RWPE2 (cell line): ENCODE data around the gene ARSG.

ENCODE experiments used
- ATAC-seq: fragments of 200-7000 bp; cut with Tn5 transposase; 3 replicates; pipeline ENCODE4 v1.9.1; 2021; ENCODE audit warnings: low read depth
- DNase-seq: peaks from one replicate; pipeline ENCODE4 v3.0.0-alpha.2; 2020; ENCODE audit warnings: low spot score
- H3K27ac ChIP-seq: fragments of 450-650 bp; 2 replicates; pipeline ENCODE4 v1.5.1; 2017; ENCODE audit warnings: mild to moderate bottlenecking; ENCODE audit not compliant: poor library complexity, severe bottlenecking
- H3K27me3 ChIP-seq: fragments of 250-450 bp; sonication (Bioruptor Pico); 2 replicates; pipeline ENCODE4 v1.5.1; 2021; ENCODE audit warnings: mild to moderate bottlenecking, moderate library complexity; ENCODE audit not compliant: insufficient read depth, poor library complexity, severe bottlenecking
- H3K36me3 ChIP-seq: fragments of 250-450 bp; sonication (Bioruptor Pico); 2 replicates; pipeline ENCODE4 v1.5.1; 2020; ENCODE audit warnings: low read depth, mild to moderate bottlenecking, moderate library complexity
- H3K4me1 ChIP-seq: fragments of 250-450 bp; sonication (Bioruptor Pico); 2 replicates; pipeline ENCODE4 v1.5.1; 2021; ENCODE audit warnings: mild to moderate bottlenecking, moderate library complexity; ENCODE audit not compliant: insufficient read depth, poor library complexity, severe bottlenecking
- H3K4me3 ChIP-seq: fragments of 250-450 bp; sonication (Bioruptor Pico); 2 replicates; pipeline ENCODE4 v1.5.1; 2021; ENCODE audit warnings: mild to moderate bottlenecking, moderate library complexity; ENCODE audit not compliant: severe bottlenecking
- H3K9me3 ChIP-seq: fragments of 250-450 bp; sonication (Bioruptor Pico); 2 replicates; pipeline ENCODE4 v1.5.1; 2021; ENCODE audit warnings: mild to moderate bottlenecking, moderate library complexity; ENCODE audit not compliant: severe bottlenecking
- CTCF ChIP-seq: fragments of 450-650 bp; IDR thresholded peaks from one replicate; pipeline ENCODE4 v1.5.1; 2017; ENCODE audit warnings: mild to moderate bottlenecking, moderate library complexity; ENCODE audit not compliant: poor library complexity, severe bottlenecking

Gene ARSG

GRCh38 chr17:68441070-68441770, 149.9 kb downstream of the ARSG start:
- DNase-seq (no peak), ATAC-seq (no peak)
- no peak overlapping the region for H3K27ac ChIP-seq
- H3K4me3 ChIP-seq, result no peak overlapping the region
- H3K36me3 ChIP-seq, result peaks cover 22% of the 10 kb centered on the region
- H3K4me1 ChIP-seq, result no peaks in the 10 kb centered on the region
- H3K9me3 ChIP-seq, result no peaks in the 10 kb centered on the region
- no peaks in the 10 kb centered on the region for H3K27me3 ChIP-seq
- TF ChIP-seq CTCF, result no peak

GRCh38 chr17:68443972-68444464, 152.7 kb downstream of the ARSG start:
- no peaks in the 10 kb centered on the region for H3K9me3 ChIP-seq
- H3K27me3 ChIP-seq, result no peaks in the 10 kb centered on the region
- DNase-seq (no peak), ATAC-seq (no peak)
- peaks cover 33% of the 10 kb centered on the region for H3K36me3 ChIP-seq
- no peak overlapping the region for H3K27ac ChIP-seq
- no peaks in the 10 kb centered on the region for H3K4me1 ChIP-seq
- no peak for TF ChIP-seq CTCF
- H3K4me3 ChIP-seq, result no peak overlapping the region

- no peaks in the 10 kb centered on the region for H3K9me3 ChIP-seq
- TF ChIP-seq CTCF, result no peak
- no peaks in the 10 kb centered on the region for H3K4me1 ChIP-seq
- H3K4me3 ChIP-seq, result no peak overlapping the region
- no peak for ATAC-seq
- no peaks in the 10 kb centered on the region for H3K27me3 ChIP-seq
- no peak for DNase-seq
- peaks cover 48% of the 10 kb centered on the region for H3K36me3 ChIP-seq
- no peak overlapping the region for H3K27ac ChIP-seq
Measured at GRCh38 chr17:68445671-68446070, 154.4 kb downstream of the ARSG start.

- no peaks in the 10 kb centered on the region for H3K27me3 ChIP-seq
- H3K4me1 ChIP-seq, result no peaks in the 10 kb centered on the region
- DNase-seq, result no peak
- H3K27ac ChIP-seq, result no peak overlapping the region
- H3K36me3 ChIP-seq, result peaks cover 49% of the 10 kb centered on the region
- no peaks in the 10 kb centered on the region for H3K9me3 ChIP-seq
- no peak for TF ChIP-seq CTCF
- no peak for ATAC-seq
- no peak overlapping the region for H3K4me3 ChIP-seq
Measured at GRCh38 chr17:68446626-68447041, 155.3 kb downstream of the ARSG start.
